ENCODE measurements around the gene FTMT. TPM values are rescaled to one million over a fixed set of nuclear protein-coding genes. Genes with fewer than 3 reads are reported as not detected.

FTMT gene
- total RNA-seq, 1 experiment from 2014 or later = not detected

Other genes starting within 250 kb of the FTMT start
- gene SRFBP1, start 110.1 kb downstream of the FTMT start, total RNA-seq (2014; rRNA removed; shearing (Covaris generic)) = 24.0 and 28.9 TPM in 2 replicates
- 22.2 and 27.2 TPM in 2 replicates for gene LOX, start 226.4 kb downstream of the FTMT start, total RNA-seq (2014; rRNA removed; shearing (Covaris generic))

Measured in A172 (cell line).